Activated T-cell treated with anti-CD3 and anti-CD28 coated beads, Interleukin-2, amount 50 U/mL, for 72 hours (primary cell): ENCODE measurements around the gene DLGAP1. TPM values are rescaled to one million over a fixed set of nuclear protein-coding genes. Genes with fewer than 3 reads are reported as not detected.

Experiments
- ATAC-seq, 2 donors: fragments of 150-1000 bp; cut with Tn5 transposase; replicated peaks in 1 of 2; 2 replicates each; pipeline ENCODE4 v1.10.0; 2021; ENCODE audit warnings: moderate library complexity in 2 of 2, mild to moderate bottlenecking in 1 of 2
- DNase-seq, 2 donors: peaks; one replicate each; pipeline ENCODE4 v3.0.0; 2021 to 2022; ENCODE audit warnings: mixed read lengths in 1 of 2
- H3K27ac Mint-ChIP-seq: one replicate; pipeline ENCODE4 v1.8.0; 2022; ENCODE audit warnings: mild to moderate bottlenecking, moderate library complexity, mixed read lengths
- H3K27me3 Mint-ChIP-seq: one replicate; pipeline ENCODE4 v1.8.0; 2022; ENCODE audit warnings: low read depth, mixed read lengths
- H3K36me3 Mint-ChIP-seq, 2 donors: one replicate each; pipeline ENCODE4 v1.8.0; 2022; ENCODE audit warnings: mixed read lengths in 2 of 2, mild to moderate bottlenecking in 1 of 2; ENCODE audit not compliant: insufficient read depth in 2 of 2
- H3K4me1 Mint-ChIP-seq: one replicate; pipeline ENCODE4 v1.8.0; 2022; ENCODE audit warnings: low read depth, mixed read lengths
- H3K4me3 Mint-ChIP-seq, 2 donors: one replicate each; pipeline ENCODE4 v1.8.0; 2022; ENCODE audit warnings: mild to moderate bottlenecking in 2 of 2, mixed read lengths in 2 of 2, moderate library complexity in 2 of 2
- H3K9me3 Mint-ChIP-seq, 2 donors: one replicate each; pipeline ENCODE4 v1.8.0; 2022; ENCODE audit warnings: mixed read lengths in 2 of 2
- total RNA-seq, 2 donors: library from RNA; stranded (reverse); gene quantifications; one replicate each; pipeline ENCODE4 v1.2.3, GENCODE V29; 2022

The DLGAP1 gene
- total RNA-seq, 2 donors from 2014 or later, result 0.17 to 0.51 TPM

DNA sequence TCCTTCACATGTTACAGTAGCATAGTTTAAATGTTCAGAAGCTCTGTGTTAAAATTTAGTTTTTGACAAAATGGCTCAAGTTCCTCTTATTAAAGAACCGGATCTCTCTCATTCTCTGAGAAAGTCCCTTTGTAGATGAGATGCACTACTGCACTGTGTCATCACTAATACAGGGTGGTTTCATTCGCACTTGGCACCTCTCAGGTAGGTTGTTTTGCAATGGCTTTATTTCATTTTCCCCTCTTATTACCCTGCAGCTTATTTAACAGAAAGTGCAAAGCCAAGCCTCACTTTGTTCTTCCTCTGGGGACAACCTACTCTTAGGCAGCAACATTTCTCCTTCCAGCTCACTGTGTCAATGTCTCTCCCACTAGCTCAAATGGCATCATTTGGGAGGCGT is 185.1 kb downstream of the DLGAP1 start:
- Mint-ChIP-seq H3K27me3 (no peaks in the 10 kb centered on the region), H3K36me3 (no peaks in the 10 kb centered on the region), H3K9me3 (peaks cover 2% of the 10 kb centered on the region in 2 donors), H3K27ac (no peak overlapping the region), H3K4me3 (no peak overlapping the region), H3K4me1 (no peaks in the 10 kb centered on the region)
- ATAC-seq (no peak), DNase-seq (no peak)

DNA sequence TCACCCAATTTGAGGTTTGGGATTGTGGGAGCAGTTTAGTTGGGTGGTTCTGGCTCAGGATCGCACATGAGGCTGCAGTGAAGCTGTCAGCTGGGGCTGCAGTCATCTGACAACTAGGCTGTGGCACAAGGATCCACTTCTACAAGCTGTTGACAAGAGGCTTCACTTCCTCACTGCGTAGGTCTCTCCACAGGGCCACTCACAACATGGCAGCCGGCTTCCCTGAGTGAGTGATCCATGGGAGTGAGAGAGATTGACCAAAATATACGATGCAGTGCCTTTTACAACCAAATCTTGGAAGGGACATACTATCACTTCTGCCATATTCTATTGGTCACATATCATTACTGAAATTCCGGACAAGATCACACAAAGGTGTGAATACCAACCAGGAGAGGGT is 187.5 kb downstream of the DLGAP1 start:
- H3K27ac Mint-ChIP-seq, result no peak overlapping the region
- no peaks in the 10 kb centered on the region for H3K4me1 Mint-ChIP-seq
- H3K4me3 Mint-ChIP-seq, result no peak overlapping the region
- H3K36me3 Mint-ChIP-seq, result no peaks in the 10 kb centered on the region
- ATAC-seq (no peak), DNase-seq (no peak)
- H3K27me3 Mint-ChIP-seq, result no peaks in the 10 kb centered on the region
- H3K9me3 Mint-ChIP-seq, result peaks cover 2% of the 10 kb centered on the region in 2 donors

- Mint-ChIP-seq H3K36me3 (no peaks in the 10 kb centered on the region), H3K27ac (no peak overlapping the region), H3K9me3 (peaks cover 2% of the 10 kb centered on the region in 2 donors), H3K4me3 (no peak overlapping the region), H3K27me3 (no peaks in the 10 kb centered on the region), H3K4me1 (no peaks in the 10 kb centered on the region)
- ATAC-seq, result no peak
- DNase-seq, result no peak
Measured at GRCh38 chr18:4264347-4264791, 190.7 kb downstream of the DLGAP1 start.

DNA sequence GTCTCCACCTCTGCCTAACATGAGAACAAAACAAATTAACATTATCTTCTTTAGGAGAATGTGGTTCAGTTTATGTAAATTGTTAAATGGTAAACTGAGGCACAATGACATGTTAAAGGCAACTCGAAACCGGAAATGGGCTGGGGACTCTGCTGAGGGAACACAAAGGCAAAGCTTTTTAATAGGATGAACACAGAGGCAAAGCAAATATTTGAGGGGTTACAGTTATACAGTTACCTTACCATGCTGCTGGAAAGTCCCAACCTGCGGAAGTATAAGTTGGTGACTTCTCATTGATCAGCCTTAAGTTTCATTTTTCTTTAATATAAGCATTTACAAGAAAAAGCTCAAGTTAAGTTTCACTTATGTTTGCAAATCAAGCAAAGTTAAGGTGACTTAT is 195.0 kb downstream of the DLGAP1 start:
- H3K4me3 Mint-ChIP-seq, result no peak overlapping the region
- ATAC-seq (no peak), DNase-seq (no peak)
- H3K4me1 Mint-ChIP-seq, result no peaks in the 10 kb centered on the region
- H3K27ac Mint-ChIP-seq, result no peak overlapping the region
- no peaks in the 10 kb centered on the region for H3K27me3 Mint-ChIP-seq
- no peaks in the 10 kb centered on the region for H3K36me3 Mint-ChIP-seq
- no peaks in the 10 kb centered on the region for H3K9me3 Mint-ChIP-seq

- DNase-seq (no peak), ATAC-seq (no peak)
- Mint-ChIP-seq H3K4me1 (no peaks in the 10 kb centered on the region), H3K36me3 (no peaks in the 10 kb centered on the region), H3K27ac (no peak overlapping the region), H3K9me3 (no peaks in the 10 kb centered on the region), H3K4me3 (no peak overlapping the region), H3K27me3 (no peaks in the 10 kb centered on the region)
Measured at GRCh38 chr18:4256766-4257417, 198.2 kb downstream of the DLGAP1 start.

GRCh38 chr18:4254840-4255239 is 200.3 kb downstream of the DLGAP1 start:
- H3K27ac Mint-ChIP-seq, result no peak overlapping the region
- H3K27me3 Mint-ChIP-seq, result no peaks in the 10 kb centered on the region
- H3K4me3 Mint-ChIP-seq, result no peak overlapping the region
- no peaks in the 10 kb centered on the region for H3K9me3 Mint-ChIP-seq
- H3K36me3 Mint-ChIP-seq, result no peaks in the 10 kb centered on the region
- no peak for DNase-seq
- H3K4me1 Mint-ChIP-seq, result no peaks in the 10 kb centered on the region
- no peak for ATAC-seq

DNA sequence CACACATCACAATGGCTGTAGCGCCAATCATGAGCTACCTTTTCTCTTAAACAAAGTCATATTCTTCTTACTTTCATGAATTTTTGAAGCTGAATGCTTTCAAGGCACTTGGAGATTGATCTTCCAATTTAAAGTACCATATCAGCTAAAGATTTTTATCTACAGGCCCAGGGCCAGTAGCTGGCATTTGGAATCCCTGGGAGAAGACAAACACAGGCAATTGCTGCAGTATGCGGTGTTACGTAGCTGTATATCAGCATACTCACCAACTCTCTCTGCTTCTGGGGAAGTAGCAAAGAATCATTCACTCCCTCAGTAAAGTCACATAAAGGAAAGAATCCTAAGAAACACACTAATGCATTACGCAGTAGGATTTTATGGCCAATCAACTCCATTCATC is 202.3 kb downstream of the DLGAP1 start:
- no peak for ATAC-seq
- H3K27me3 Mint-ChIP-seq, result no peaks in the 10 kb centered on the region

DNA sequence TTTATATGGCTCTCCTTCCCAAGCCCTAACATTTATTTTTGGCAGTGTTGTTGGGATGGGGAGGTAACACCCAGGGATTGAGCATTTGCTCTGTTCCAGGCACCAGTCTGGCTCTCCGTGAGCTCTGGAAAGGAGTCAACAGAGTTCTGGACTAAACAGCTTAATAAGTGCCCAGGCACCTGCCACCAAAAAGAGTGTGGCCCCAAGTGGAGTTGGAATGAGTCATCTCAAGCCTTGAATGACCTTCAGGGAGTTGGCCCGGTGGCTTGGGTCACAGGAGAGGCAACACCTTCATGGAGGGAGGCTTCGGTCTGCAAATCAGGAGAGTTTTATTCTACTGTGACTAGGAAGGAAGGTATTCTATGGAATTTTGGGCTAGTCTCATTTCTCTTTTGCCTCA is 203.2 kb downstream of the DLGAP1 start:
- Mint-ChIP-seq H3K27me3 (no peaks in the 10 kb centered on the region), H3K4me3 (no peak overlapping the region)

More for the DNA sequence above, 202.3 kb downstream of the DLGAP1 start:
- H3K4me3 Mint-ChIP-seq, result no peak overlapping the region
- no peaks in the 10 kb centered on the region for H3K4me1 Mint-ChIP-seq
- peaks cover 0 to 3% of the 10 kb centered on the region in 2 donors for H3K9me3 Mint-ChIP-seq
- H3K36me3 Mint-ChIP-seq, result no peaks in the 10 kb centered on the region
- H3K27ac Mint-ChIP-seq, result no peak overlapping the region
- no peak for DNase-seq

GRCh38 chr18:4251206-4251605 is 203.9 kb downstream of the DLGAP1 start:
- H3K4me1 Mint-ChIP-seq, result no peaks in the 10 kb centered on the region
- peaks cover 1 to 3% of the 10 kb centered on the region in 2 donors for H3K9me3 Mint-ChIP-seq
- no peaks in the 10 kb centered on the region for H3K27me3 Mint-ChIP-seq
- ATAC-seq (no peak), DNase-seq (no peak)
- no peak overlapping the region for H3K27ac Mint-ChIP-seq
- H3K36me3 Mint-ChIP-seq, result no peaks in the 10 kb centered on the region
- no peak overlapping the region for H3K4me3 Mint-ChIP-seq

More for the DNA sequence above, 203.2 kb downstream of the DLGAP1 start:
- Mint-ChIP-seq H3K9me3 (peaks cover under 1 to 3% of the 10 kb centered on the region in 2 donors), H3K27ac (no peak overlapping the region), H3K36me3 (no peaks in the 10 kb centered on the region), H3K4me1 (no peaks in the 10 kb centered on the region)
- DNase-seq (no peak), ATAC-seq (no peak)

DNA sequence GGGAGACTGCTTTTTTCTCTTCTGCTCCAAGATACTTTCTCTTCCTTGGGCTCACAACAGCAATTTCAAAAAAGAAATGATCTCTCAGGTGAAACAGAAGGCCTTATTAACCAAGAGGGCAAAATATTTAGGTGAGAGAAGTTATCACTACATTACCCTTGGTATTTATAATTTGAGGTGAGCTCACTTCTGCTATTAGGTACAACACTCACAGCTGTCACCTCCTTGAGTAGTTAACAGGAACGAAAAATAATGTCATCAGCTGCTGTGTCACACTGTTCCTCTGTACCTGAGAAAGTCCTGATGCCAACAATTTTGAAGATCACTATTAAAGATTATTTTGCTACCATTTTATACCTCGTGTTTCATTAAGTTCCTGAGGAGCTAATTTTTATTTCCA is 205.0 kb downstream of the DLGAP1 start:
- DNase-seq, result no peak
- no peak for ATAC-seq
- H3K27me3 Mint-ChIP-seq, result no peaks in the 10 kb centered on the region
- H3K36me3 Mint-ChIP-seq, result no peaks in the 10 kb centered on the region
- no peak overlapping the region for H3K4me3 Mint-ChIP-seq
- no peak overlapping the region for H3K27ac Mint-ChIP-seq
- H3K4me1 Mint-ChIP-seq, result no peaks in the 10 kb centered on the region
- peaks cover 1 to 3% of the 10 kb centered on the region in 2 donors for H3K9me3 Mint-ChIP-seq

GRCh38 chr18:4248686-4249085 is 206.4 kb downstream of the DLGAP1 start:
- no peaks in the 10 kb centered on the region for H3K27me3 Mint-ChIP-seq
- peaks cover 1 to 3% of the 10 kb centered on the region in 2 donors for H3K9me3 Mint-ChIP-seq

GRCh38 chr18:4246374-4246773 is 208.7 kb downstream of the DLGAP1 start:
- no peaks in the 10 kb centered on the region for H3K27me3 Mint-ChIP-seq
- no peaks in the 10 kb centered on the region for H3K36me3 Mint-ChIP-seq
- no peak for DNase-seq
- no peak overlapping the region for H3K27ac Mint-ChIP-seq
- no peak overlapping the region for H3K4me3 Mint-ChIP-seq
- no peaks in the 10 kb centered on the region for H3K4me1 Mint-ChIP-seq
- H3K9me3 Mint-ChIP-seq, result peaks cover 1 to 3% of the 10 kb centered on the region in 2 donors
- no peak for ATAC-seq

More at GRCh38 chr18:4248686-4249085, 206.4 kb downstream of the DLGAP1 start:
- no peaks in the 10 kb centered on the region for H3K36me3 Mint-ChIP-seq
- DNase-seq, result no peak
- no peak overlapping the region for H3K27ac Mint-ChIP-seq
- H3K4me1 Mint-ChIP-seq, result no peaks in the 10 kb centered on the region
- no peak for ATAC-seq
- no peak overlapping the region for H3K4me3 Mint-ChIP-seq

DNA sequence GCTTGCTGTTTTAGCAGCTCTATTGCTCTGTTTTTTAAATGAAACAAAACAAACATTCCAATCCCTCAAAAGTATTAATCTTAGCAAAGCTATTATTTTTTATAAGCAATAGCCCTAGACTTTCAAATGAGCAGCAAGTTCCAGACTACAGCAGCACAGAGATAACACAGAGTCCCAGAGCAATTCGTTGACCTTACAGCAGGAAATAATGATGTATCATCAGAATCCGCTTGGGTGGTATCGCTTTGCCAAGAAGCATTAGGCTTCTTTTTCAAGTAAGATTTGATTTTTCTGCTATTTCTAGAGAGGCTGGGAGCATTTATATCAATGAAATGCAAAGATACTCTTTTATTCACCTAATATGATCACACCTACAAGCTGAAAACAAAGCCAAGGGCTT is 209.7 kb downstream of the DLGAP1 start:
- Mint-ChIP-seq H3K36me3 (no peaks in the 10 kb centered on the region), H3K27me3 (no peaks in the 10 kb centered on the region), H3K9me3 (peaks cover 1 to 3% of the 10 kb centered on the region in 2 donors), H3K27ac (no peak overlapping the region), H3K4me3 (no peak overlapping the region), H3K4me1 (no peaks in the 10 kb centered on the region)
- DNase-seq (no peak), ATAC-seq (no peak)
